K562 treated with DMSO at 1 percent for 24 hours (cell line): ENCODE measurements around the gene CLN5. TPM values are rescaled to one million over a fixed set of nuclear protein-coding genes. Genes with fewer than 3 reads are reported as not detected.

Experiments used
- total RNA-seq: library from RNA; unstranded; fragments of 300-600 nt; gene quantifications from 2 replicates; pipeline ENCODE4 v1.2.3, GENCODE V29; 2022; ENCODE audit warnings: low read depth; ENCODE audit not compliant: insufficient read depth

CLN5 gene
- total RNA-seq = 7.2 and 9.0 TPM in 2 replicates

DNA sequence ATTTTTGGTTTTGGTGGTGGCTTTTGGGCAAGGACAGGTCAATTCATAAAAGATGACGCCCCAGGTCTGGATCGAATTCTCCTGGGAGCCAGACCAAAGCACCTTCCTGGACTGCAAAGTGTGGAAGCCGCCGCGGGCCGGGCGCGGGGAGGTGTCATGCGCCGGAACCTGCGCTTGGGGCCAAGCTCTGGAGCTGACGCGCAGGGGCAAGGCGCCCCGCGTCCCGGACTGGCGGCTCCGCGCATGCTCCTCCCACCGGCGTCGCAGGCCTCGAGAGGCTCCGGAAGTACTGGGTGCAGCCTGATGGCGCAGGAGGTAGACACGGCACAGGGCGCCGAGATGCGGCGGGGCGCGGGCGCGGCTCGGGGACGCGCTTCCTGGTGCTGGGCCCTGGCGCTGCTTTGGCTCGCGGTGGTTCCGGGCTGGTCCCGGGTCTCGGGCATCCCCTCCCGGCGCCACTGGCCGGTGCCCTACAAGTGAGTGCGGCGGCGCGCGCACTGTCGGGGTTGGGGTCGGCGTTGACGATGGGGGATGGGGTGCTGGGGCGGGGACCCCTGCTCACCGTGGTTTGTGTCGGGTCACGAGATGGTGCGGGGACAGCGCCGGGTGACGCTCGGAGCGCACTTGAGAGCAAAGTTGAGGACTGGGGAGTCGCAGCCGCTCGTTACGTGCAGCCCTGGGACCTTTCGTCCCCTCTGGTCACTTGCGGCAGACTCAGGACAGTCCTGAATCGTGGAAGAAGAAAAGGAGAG lies at the start of gene CLN5:
TSS of gene CLN5 (plus strand) at position 286 of the 752 bp plus-strand sequence. CDS start at position 304, 18 bp downstream.

DNA sequence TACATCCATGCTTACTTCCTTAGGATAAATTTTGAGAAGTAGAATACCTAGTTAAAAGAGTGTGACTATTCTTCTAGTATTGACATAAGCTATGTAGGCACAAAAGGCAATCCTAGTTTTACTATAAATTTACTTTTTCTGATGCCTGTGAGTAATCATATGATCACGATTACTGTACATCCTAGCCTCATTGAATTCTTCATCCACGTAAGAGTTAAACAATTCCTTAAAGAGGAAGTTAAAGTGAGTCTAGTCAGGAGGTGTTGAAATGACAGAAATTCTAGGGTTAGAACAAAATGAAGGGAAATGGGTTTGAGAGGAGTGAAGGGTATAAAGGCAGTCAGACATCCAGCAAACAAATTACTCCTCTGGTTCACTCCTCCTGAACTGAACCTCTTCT lies 43.7 kb upstream of the CLN5 start, which contains the start of gene ACOD1:
TSS of gene ACOD1 (plus strand) at position 363 of the 400 bp plus-strand sequence. CDS start 48 bp downstream, outside the sequence.

DNA sequence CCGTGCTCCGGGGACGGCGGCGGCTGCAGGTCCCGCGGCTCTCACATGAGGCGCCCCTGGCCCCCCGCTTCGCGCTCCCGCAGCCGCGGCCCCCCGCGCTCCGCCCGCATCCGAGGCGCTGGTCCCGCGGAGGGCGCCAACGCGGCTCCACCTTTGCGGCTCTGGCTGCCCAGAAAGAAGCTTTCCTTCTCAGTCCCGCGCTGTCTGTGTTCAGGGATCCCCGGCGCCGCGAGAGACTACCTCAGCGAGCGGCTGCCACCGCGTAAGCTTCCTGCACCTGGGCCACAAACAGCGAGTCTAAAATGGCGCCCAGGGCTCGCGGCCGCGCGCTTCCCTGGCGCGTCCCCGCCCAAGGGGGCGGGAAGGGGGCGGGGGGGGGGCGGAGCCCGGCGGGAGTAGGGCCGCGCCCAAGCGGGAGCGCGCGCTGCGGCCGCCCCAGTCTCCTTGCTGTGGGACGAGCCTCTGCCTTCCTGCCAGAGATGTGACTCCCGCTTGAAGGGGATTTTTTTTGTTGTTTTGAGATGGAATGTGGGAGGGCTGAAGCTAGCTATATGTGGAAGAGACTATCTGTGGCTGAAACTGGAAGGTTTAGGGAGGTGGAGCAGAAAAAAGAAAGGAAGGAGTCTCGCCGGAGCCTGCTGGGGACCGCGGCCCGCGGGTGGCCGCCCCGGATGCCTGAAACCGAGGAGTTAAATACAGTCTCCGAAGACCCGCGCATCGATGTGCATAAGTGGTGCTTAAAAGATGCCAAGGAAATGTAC lies 35.2 kb downstream of the CLN5 start, which contains the start of gene FBXL3:
TSS of gene FBXL3 (minus strand) at position 299 of the 761 bp plus-strand sequence. CDS start 5,299 bp downstream, outside the sequence.

Other genes with a start within 250 kb of the CLN5 start
- 0.09 and 0.12 TPM in 2 replicates for gene KCTD12, start 105.7 kb upstream of the CLN5 start, total RNA-seq
- not detected in 2 replicates for gene ACOD1, start 43.6 kb upstream of the CLN5 start, total RNA-seq
- gene FBXL3, start 35.1 kb downstream of the CLN5 start, total RNA-seq = 7.1 and 9.7 TPM in 2 replicates